ENCODE data around the gene RAB40C.

The RAB40C gene

DNA sequence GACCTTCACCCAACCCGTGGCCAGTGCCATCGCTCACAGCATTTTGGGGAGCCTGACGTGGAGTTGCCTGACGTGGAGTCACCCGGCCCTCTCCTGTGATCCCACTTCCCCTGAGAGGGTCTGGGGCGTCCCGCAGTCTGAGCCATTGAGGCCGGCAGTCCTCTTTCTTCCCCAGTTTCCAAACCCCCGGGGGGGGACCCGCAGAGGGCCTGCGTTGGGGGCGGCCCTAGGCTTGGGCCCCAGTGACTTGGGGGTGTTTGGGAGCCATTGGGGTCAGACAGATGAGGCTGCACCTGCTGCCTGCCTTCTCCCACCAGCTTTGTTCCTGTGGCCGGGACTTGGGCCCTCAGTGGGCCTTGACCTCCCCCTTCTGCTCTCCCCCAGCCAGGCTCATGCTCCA lies 79.8 kb downstream of the RAB40C start:
- Histone ChIP-seq H3K9me2 (replicated peaks; ENCODE audit: insufficient read depth, low read length) (no peaks in the 10 kb centered on the region), H3K9me3 (replicated peaks; ENCODE audit: insufficient read depth, low read length) (no peaks in the 10 kb centered on the region), H4K20me1 (ENCODE audit: insufficient read depth, low read length) (no peaks in the 10 kb centered on the region), H3K4me1 (ENCODE audit: low read length) (peaks cover 11% of the 10 kb centered on the region; the same call in 1 of the 2 replicates), H3K36me3 (replicated peaks; ENCODE audit: insufficient read depth, low read length) (no peaks in the 10 kb centered on the region; the same call in 1 of the 2 replicates), H3K4me3 (ENCODE audit: low read length) (no peak overlapping the region), H2AFZ (ENCODE audit: low read length) (no peak overlapping the region), H3F3A (ENCODE audit: insufficient read depth, low read length) (no peaks in the 10 kb centered on the region), H3K27ac (ENCODE audit: low read length) (no peak overlapping the region), H3K9ac (ENCODE audit: low read length) (no peak overlapping the region), H3K4me2 (ENCODE audit: low read depth, low read length) (peak overlapping the region; percentile 87; the same call in 1 of the 2 replicates), H3K27me3 (replicated peaks; ENCODE audit: insufficient read depth, low read length) (no peaks in the 10 kb centered on the region), H3K79me2 (ENCODE audit: low read length) (peaks cover 24% of the 10 kb centered on the region)
- no peak for DNase-seq
- TF ChIP-seq, protein P1, sequence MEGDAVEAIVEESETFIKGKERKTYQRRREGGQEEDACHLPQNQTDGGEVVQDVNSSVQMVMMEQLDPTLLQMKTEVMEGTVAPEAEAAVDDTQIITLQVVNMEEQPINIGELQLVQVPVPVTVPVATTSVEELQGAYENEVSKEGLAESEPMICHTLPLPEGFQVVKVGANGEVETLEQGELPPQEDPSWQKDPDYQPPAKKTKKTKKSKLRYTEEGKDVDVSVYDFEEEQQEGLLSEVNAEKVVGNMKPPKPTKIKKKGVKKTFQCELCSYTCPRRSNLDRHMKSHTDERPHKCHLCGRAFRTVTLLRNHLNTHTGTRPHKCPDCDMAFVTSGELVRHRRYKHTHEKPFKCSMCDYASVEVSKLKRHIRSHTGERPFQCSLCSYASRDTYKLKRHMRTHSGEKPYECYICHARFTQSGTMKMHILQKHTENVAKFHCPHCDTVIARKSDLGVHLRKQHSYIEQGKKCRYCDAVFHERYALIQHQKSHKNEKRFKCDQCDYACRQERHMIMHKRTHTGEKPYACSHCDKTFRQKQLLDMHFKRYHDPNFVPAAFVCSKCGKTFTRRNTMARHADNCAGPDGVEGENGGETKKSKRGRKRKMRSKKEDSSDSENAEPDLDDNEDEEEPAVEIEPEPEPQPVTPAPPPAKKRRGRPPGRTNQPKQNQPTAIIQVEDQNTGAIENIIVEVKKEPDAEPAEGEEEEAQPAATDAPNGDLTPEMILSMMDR (IDR thresholded peaks at IDR 0.05; ENCODE audit: low read length): no peak
- TF ChIP-seq EZH2phosphoT487 (IDR thresholded peaks at IDR 0.05; ENCODE audit: low read length) (no peak), EZH2 (optimal IDR thresholded peaks at IDR 0.05; ENCODE audit: low read depth, low read length) (no peak)

DNA sequence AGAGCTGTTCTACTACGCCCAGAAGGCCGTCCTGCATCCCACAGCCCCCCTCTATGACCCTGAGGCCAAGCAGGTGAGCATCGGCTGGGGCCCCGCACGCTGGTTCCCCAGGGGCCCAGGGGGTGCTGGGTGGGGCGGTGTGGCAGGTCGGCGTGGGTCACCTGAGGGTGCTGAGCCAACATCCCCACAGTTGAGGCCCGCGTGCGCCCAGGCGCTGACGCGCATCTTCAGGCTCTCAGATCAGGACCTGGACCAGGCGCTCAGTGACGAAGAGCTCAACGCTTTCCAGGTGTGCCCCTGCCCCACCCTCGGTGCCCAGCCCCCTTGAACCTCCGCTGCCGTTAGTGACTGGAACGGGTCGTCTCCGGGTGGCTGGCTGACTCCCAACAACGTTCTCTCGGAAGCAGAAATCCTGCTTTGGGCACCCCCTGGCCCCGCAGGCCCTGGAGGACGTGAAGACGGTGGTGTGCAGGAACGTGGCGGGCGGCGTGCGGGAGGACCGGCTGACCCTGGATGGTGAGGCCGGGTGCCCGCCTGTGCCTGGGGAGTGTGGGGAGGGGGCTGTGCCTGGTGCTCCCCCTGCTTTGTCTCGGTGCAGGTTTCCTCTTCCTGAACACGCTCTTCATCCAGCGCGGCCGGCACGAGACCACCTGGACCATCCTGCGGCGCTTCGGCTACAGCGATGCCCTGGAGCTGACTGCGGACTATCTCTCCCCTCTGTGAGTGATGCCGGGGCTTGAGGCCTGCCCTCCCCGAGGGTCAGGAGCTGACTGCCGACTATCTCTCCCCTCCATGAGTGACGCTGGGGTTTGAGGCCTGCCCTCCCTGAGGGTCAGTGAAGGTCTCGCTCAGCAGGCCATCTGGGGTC lies 80.9 kb downstream of the RAB40C start:
- H3K4me2 ChIP-seq (ENCODE audit: low read depth, low read length): no peak overlapping the region
- no peaks in the 10 kb centered on the region for H3F3A ChIP-seq (ENCODE audit: insufficient read depth, low read length)
- no peak overlapping the region for H3K9ac ChIP-seq (ENCODE audit: low read length)
- H3K4me1 ChIP-seq (ENCODE audit: low read length): peaks cover 11% of the 10 kb centered on the region; the same call in 1 of the 2 replicates
- no peaks in the 10 kb centered on the region for H3K9me2 ChIP-seq (replicated peaks; ENCODE audit: insufficient read depth, low read length)
- H3K27ac ChIP-seq (ENCODE audit: low read length): no peak overlapping the region
- peaks cover 24% of the 10 kb centered on the region for H3K79me2 ChIP-seq (ENCODE audit: low read length)
- H3K9me3 ChIP-seq (replicated peaks; ENCODE audit: insufficient read depth, low read length): no peaks in the 10 kb centered on the region
- DNase-seq: no peak
- no peaks in the 10 kb centered on the region for H4K20me1 ChIP-seq (ENCODE audit: insufficient read depth, low read length)
- H3K4me3 ChIP-seq (ENCODE audit: low read length): no peak overlapping the region
- TF ChIP-seq EZH2 (optimal IDR thresholded peaks at IDR 0.05; ENCODE audit: low read depth, low read length) (no peak), EZH2phosphoT487 (IDR thresholded peaks at IDR 0.05; ENCODE audit: low read length) (no peak)
- TF ChIP-seq, protein P1 (IDR thresholded peaks at IDR 0.05; ENCODE audit: low read length): no peak
- H2AFZ ChIP-seq (ENCODE audit: low read length): no peak overlapping the region
- no peaks in the 10 kb centered on the region; the same call in 1 of the 2 replicates for H3K36me3 ChIP-seq (replicated peaks; ENCODE audit: insufficient read depth, low read length)
- H3K27me3 ChIP-seq (replicated peaks; ENCODE audit: insufficient read depth, low read length): no peaks in the 10 kb centered on the region

DNA sequence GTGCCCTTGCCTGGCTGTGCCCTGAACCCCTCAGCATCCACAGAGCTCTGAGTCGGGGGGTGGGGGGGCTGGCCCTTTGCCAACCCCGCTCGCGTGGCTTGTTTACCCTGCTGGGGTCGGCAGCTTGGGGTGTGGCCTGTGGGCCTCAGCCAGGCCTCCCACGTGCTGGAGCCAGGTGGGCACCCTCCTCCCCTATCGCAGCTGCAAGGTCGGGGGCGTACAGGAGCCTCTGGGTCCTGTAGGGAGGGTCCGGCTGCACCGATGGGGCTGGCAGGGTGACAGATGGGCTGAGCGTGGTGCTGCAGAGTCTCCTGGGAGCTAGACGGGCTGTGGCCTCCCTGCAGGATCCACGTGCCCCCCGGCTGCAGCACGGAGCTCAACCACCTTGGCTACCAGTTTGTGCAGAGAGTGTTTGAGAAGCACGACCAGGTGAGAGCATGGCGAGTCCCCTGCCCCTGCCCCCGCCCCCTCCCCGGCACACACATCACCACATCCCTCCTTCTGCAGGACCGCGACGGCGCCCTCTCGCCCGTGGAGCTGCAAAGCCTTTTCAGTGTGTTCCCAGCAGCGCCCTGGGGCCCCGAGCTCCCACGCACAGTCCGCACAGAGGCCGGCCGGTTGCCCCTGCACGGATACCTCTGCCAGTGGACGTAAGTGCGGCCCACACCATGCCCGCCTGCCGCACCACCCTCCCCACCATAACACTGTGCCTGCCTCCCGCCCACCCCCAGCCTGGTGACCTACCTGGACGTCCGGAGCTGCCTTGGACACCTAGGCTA lies 81.7 kb downstream of the RAB40C start:
- no peaks in the 10 kb centered on the region for H3K9me2 ChIP-seq (replicated peaks; ENCODE audit: insufficient read depth, low read length)
- H3K4me2 ChIP-seq (ENCODE audit: low read depth, low read length): no peak overlapping the region
- H2AFZ ChIP-seq (ENCODE audit: low read length): no peak overlapping the region
- peaks cover 11% of the 10 kb centered on the region; the same call in 1 of the 2 replicates for H3K4me1 ChIP-seq (ENCODE audit: low read length)
- no peaks in the 10 kb centered on the region for H3K9me3 ChIP-seq (replicated peaks; ENCODE audit: insufficient read depth, low read length)
- no peaks in the 10 kb centered on the region for H3F3A ChIP-seq (ENCODE audit: insufficient read depth, low read length)
- H3K36me3 ChIP-seq (replicated peaks; ENCODE audit: insufficient read depth, low read length): no peaks in the 10 kb centered on the region; the same call in 1 of the 2 replicates
- DNase-seq: no peak
- H3K27me3 ChIP-seq (replicated peaks; ENCODE audit: insufficient read depth, low read length): no peaks in the 10 kb centered on the region
- no peak overlapping the region for H3K27ac ChIP-seq (ENCODE audit: low read length)
- no peak overlapping the region for H3K4me3 ChIP-seq (ENCODE audit: low read length)
- H4K20me1 ChIP-seq (ENCODE audit: insufficient read depth, low read length): no peaks in the 10 kb centered on the region
- TF ChIP-seq, protein P1 (IDR thresholded peaks at IDR 0.05; ENCODE audit: low read length): no peak
- TF ChIP-seq EZH2phosphoT487 (IDR thresholded peaks at IDR 0.05; ENCODE audit: low read length) (no peak), EZH2 (optimal IDR thresholded peaks at IDR 0.05; ENCODE audit: low read depth, low read length) (no peak)
- peaks cover 24% of the 10 kb centered on the region for H3K79me2 ChIP-seq (ENCODE audit: low read length)
- no peak overlapping the region for H3K9ac ChIP-seq (ENCODE audit: low read length)

Data from MM.1S (cell line).